ENCODE results near the gene THAP12. TPM values are rescaled to one million over a fixed set of nuclear protein-coding genes. Genes with fewer than 3 reads are reported as not detected.

THAP12 gene
- total RNA-seq, 6 experiments from 2014 or later, result 11.5 to 15.8 (median 12.5) TPM

DNA sequence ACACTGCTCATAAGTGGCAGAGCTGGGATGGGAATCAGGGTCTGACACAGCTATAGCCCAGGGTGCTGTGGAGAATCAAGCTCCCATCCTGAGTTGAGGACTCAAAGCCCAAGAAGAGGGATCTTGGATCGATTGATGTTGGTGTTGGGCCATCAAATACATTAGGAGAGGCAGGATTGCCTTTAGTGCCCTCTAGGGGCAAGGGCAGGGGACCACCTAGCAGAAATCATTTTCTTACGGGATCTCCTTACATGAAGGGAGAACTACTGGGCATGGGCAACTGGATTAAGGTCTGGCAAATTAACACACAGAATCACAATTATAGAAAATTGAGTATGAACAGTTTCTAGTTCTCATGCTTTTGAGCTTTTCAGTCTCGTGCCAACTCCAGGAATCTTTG is 39.0 kb upstream of the THAP12 start:
- Histone ChIP-seq H3K4me3 (no peak overlapping the region), H3K9me3 (no peaks in the 10 kb centered on the region), H3K36me3 (no peaks in the 10 kb centered on the region), H3K4me1 (no peaks in the 10 kb centered on the region), H3K27ac (no peak overlapping the region), H3K27me3 (no peaks in the 10 kb centered on the region)
- TF ChIP-seq POLR2A (IDR thresholded peaks at IDR 0.05), result no peak
- TF ChIP-seq, protein P1, sequence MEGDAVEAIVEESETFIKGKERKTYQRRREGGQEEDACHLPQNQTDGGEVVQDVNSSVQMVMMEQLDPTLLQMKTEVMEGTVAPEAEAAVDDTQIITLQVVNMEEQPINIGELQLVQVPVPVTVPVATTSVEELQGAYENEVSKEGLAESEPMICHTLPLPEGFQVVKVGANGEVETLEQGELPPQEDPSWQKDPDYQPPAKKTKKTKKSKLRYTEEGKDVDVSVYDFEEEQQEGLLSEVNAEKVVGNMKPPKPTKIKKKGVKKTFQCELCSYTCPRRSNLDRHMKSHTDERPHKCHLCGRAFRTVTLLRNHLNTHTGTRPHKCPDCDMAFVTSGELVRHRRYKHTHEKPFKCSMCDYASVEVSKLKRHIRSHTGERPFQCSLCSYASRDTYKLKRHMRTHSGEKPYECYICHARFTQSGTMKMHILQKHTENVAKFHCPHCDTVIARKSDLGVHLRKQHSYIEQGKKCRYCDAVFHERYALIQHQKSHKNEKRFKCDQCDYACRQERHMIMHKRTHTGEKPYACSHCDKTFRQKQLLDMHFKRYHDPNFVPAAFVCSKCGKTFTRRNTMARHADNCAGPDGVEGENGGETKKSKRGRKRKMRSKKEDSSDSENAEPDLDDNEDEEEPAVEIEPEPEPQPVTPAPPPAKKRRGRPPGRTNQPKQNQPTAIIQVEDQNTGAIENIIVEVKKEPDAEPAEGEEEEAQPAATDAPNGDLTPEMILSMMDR (IDR thresholded peaks at IDR 0.05), result peak; percentile 22 to 46 (median 40)
- ATAC-seq (peak; percentile 47 to 58 (median 54)), DNase-seq (no peak)
- intact Hi-C loops (cut with DNase I), result no loop called here
- 54% methylated on average over 3 of the region's 3 CpGs for WGBS (ENCODE audit: insufficient coverage, low coverage, low lambda C conversion rate, missing lambda C conversion rate)

DNA sequence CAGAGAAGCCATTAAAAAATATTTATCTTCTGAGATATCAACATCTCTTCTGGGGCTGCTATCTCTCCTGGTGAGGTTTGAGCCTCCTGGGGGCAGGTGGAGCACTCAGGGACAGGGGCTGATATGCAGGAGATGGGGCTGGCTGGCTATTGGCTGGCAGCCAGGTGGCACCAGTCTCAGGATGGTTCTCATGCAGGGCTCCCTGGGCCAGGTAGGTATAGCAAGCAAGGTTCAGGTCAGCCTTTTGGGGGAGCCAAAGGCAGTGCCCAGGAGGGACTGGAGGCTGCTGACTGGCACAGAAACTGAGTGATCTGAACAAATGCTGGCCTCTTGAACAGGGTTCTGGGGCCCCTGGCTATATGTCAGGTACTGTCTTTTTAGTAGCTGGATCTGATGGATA is 34.1 kb upstream of the THAP12 start:
- no peak for DNase-seq
- Histone ChIP-seq H3K36me3 (no peaks in the 10 kb centered on the region), H3K27me3 (no peaks in the 10 kb centered on the region), H3K4me1 (no peaks in the 10 kb centered on the region), H3K4me3 (no peak overlapping the region), H3K9me3 (no peaks in the 10 kb centered on the region), H3K27ac (no peak overlapping the region)
- no peak for TF ChIP-seq POLR2A (IDR thresholded peaks at IDR 0.05)
- TF ChIP-seq, protein P1 (IDR thresholded peaks at IDR 0.05), result no peak
- ATAC-seq, result no peak
- intact Hi-C loops (cut with DNase I), result no loop called here

DNA sequence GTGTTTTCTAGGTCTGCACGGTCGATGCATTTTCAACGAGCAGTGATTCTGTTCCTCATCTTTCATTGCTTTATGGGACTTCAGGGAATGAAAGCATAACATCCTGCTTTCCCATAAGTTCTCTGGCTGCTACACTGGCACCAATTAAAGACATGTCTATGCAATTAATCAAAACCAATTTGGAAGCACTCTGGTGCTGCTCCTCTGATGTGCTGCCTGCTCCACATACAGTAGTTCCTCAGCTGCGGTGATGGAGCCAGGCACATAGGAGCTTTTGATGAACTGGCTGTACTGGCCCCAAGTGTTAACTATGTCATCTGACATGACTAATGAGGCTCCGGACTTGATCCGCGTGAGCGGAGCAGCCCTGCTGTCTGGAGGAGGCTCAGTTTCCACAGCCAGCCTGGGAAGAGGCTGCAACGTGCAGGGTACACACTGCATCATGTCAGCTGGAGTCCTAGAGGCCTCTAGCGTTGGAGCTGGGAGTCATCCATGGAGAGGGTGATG is 30.0 kb upstream of the THAP12 start:
- WGBS (ENCODE audit: insufficient coverage, low coverage, low lambda C conversion rate, missing lambda C conversion rate), result 80% methylated on average over 2 of the region's 10 CpGs
- DNase-seq, result no peak
- no peak overlapping the region for H3K4me3 ChIP-seq
- no peaks in the 10 kb centered on the region for H3K9me3 ChIP-seq
- H3K4me1 ChIP-seq, result no peaks in the 10 kb centered on the region
- no peaks in the 10 kb centered on the region for H3K27me3 ChIP-seq
- no peak for ATAC-seq
- intact Hi-C loops (cut with DNase I), result no loop called here
- H3K27ac ChIP-seq, result no peak overlapping the region
- TF ChIP-seq POLR2A (IDR thresholded peaks at IDR 0.05), result no peak
- TF ChIP-seq, protein P1 (IDR thresholded peaks at IDR 0.05), result no peak
- no peaks in the 10 kb centered on the region for H3K36me3 ChIP-seq

DNA sequence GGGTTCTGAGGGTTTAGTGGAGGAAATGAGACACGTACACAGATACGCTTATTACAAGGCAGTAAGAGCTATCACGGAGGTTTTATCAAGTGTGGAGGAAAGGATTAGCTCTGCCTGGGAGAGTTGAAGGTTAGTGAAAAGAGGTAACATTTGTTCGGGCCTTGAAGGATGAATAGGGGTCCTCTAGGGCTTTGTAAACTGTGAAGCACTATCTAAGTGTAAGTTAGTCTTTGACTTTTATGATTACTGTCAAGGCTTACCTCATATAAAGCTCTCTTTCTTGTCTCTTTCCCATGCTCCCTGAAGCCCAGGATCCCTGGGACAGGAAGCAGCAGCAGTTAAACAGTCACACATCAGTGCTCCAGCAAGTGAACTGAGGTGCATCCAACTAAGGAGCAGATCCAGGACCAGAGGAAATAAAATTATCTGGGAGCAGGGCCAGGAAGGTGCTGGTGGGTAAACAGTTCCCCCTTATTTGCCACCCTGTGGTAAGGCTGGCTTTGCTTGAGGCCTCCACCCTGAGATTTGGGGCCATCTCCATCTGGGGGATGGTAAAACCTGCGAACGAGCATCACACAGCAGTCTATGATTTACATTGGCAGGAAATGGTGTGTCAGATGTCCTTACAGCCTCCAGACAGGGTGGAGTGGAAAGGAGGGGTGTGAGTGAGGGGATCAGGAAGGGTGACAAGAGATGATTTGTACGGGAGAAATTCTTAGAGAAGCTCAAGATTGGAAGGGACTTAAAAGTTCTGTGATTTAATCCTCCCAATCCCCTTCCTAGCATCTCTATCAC is 27.4 kb upstream of the THAP12 start:
- WGBS (ENCODE audit: insufficient coverage, low coverage, low lambda C conversion rate, missing lambda C conversion rate), result 49% methylated on average over 7 of the region's 7 CpGs
- Histone ChIP-seq H3K36me3 (no peaks in the 10 kb centered on the region), H3K4me3 (no peak overlapping the region), H3K4me1 (no peaks in the 10 kb centered on the region), H3K27me3 (no peaks in the 10 kb centered on the region), H3K9me3 (no peaks in the 10 kb centered on the region), H3K27ac (no peak overlapping the region)
- no peak for ATAC-seq
- TF ChIP-seq POLR2A (IDR thresholded peaks at IDR 0.05), result no peak
- TF ChIP-seq, protein P1 (IDR thresholded peaks at IDR 0.05), result no peak
- intact Hi-C loops (cut with DNase I), result no loop called here
- no peak for DNase-seq

All from right lobe of liver (tissue), 6 donors.